Activated T-cell treated with anti-CD3 and anti-CD28 coated beads for 1 hour (primary cell): ENCODE results near the gene MAGI1.
"Not testable (repeated sequence)": the region's sequence is repeated elsewhere in the genome, so short reads cannot be mapped to it uniquely, and the experiment has no call there.

Experiments
- DNase-seq: peaks from one replicate; pipeline ENCODE4 v3.0.0-alpha.2; 2020; ENCODE audit warnings: low read depth

Gene MAGI1

DNA sequence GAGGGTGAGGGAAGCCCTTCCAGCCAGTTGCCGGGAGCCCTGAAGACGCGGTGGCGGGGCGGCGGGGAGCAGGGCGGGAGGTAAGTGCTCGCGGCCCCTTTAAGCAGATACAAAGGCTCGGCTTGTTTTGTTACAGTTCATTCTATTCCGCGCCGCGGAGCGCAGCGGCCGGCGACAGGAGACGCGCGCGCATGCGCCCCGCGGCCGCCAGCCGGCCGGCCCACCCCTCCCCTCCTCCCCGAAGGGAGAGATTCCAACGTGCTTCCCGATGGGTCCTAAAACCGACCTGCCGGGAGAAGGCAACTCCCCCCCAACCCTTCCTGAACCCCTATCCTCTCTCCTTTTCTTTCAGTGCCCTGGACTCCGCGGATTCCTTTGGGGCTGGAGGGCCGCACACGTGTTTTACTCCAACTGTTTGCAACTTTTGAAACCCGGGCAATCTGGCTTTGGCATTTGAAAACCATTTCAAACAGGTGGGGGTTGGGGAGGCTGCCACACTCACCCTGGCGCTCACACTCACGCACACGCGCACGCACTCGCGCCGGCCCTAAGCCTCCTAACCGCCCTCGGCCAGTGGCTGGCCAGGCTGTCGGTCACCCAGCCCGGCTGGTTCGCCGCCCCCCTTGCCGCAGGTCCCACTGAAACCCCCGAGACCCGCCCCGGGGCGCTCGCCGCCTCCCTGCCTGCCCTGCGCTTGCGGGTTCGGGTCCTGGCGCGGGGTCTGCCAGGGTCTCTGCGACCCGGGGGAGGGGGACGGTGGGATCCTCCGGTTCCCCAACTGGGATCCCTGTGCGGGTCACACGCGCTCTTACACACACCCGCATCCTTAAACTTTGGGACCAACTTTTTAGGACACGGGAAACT lies at the start of gene MAGI1:
Gene MAGI1 (minus strand): TSS at position 193 of the 864 bp plus-strand sequence. CDS start 610 bp downstream, outside the sequence.
- DNase-seq, result no peak

DNA sequence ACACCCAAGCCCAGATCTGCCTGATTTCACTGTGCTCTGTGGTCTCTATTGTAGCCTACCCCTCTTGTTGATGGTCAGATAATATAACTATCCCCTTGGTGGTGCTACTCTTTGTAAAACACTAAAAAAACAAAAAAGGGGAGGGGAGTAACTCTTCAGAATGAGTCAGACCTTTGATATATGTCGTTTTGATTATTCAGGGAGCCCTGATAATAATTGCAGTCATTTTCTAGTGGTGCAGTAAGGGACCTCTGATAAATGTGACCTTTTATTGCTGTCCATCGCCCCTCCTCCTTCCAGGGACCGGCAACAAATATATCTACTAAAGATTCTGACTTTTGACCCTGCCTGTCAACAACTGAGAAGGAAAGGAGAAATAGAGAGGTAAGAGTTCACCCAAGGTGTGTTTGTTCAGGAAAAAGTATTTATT lies 45.1 kb upstream of the MAGI1 start:
- DNase-seq, result no peak

DNA sequence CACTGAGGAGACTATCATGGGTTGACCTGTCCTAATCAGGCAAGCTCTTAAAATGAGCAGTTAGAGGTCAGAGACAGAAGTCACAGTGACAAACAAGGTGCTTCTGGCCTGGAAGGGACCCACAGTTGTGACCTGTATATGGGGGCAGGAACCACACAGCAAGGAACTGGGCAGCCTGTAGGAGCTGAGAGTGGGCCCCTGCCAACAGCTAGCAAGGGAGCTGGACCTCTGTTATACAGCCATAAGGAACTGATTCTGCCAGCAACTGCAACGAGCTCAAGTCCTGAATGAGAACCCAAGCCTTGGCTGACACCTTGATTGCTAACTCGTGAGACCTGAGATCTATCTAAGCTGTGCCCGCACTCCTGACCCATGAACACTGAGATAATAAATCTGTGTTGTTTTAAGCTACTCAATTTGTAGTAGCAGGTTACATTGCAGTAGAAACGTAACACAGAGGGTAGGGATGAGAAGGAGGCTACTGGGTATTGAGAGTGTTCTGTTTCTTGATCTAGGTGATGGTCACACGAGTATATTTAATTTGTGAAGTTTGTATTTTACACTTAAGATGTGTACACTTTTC lies 44.5 kb upstream of the MAGI1 start:
- no peak for DNase-seq

DNA sequence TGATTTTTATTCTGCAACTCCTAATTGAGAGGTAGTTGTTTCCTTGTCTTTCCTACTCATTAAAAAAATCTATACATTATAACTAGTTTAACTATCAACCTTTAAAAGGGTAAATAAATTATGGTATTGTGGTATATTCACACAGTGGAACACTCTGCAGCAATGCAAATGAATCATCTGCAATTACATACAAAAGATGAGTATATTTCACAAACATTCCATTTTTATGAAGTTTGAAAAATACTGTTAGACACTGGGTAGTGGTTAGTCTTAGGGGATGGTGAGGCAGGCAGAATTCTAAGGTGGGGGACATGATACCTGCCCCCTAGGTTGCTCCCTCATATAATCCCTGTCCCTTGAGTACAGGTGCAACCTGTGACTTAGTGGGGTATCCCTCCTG lies 44.0 kb upstream of the MAGI1 start:
- no peak for DNase-seq

DNA sequence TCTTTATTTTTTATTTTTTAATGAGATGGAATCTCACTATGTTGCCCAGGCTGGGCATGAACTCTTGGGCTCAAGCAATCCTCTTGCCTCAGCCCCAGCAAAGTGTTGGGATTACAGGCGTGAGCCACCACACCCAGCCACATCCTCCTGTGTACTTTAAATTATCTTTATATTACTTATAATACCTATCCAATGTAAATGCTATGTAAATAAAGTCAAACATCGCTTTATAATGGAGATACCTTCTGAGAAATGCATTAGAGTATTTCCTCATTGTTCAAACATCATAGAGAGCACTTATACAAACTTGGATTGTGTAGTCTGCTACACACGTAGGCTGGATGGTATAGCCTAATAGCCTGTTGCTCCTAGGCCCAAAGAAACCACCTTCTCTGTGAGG lies 41.4 kb upstream of the MAGI1 start:
- no peak for DNase-seq

DNA sequence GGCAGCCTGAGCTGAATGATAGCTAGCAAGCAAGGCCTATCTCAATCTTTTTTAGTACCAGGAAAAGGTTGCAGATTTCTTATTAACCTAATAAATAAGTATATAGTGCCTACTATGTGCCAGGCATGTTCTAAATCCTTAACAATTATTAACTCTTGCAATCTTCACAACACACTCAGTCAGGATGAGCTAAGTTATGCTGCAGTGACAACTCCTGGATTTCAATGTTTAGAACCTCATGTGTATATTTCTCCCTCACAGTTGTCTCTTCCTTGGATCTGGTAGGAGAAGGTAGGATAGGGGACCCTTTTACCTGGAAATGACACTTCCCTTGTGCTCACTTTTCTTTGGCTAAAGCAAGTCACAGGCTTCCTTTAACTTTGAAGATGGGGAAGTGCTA lies 39.3 kb upstream of the MAGI1 start:
- no peak for DNase-seq

DNA sequence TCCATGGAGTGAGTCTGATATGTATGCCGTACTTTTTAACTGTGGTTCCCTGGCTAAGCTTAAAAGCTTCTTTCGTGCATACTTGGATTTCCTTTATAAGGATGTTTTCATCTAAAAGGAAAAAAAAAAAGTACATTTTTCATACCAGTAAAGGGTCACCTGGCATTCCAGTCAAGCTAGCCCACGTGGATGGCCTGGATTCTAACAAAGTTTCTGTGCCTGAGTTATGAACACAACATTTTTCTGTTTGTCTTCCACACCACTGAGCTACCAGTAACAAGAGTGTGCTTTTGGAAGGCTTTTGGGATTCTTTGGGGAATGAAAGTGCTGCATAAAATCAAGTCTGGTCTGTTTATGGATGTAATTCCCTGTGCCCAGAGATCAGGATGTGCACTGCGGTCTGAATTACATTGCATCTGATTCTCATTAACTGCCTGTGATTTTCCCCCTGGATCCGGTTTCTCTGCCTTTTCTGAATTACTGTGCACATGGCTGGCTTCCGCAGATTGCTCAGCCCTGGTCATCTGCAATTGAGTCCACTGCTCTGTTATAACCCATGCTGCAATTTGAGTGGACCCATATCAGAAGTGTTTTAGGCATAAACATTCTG lies 38.2 kb upstream of the MAGI1 start:
- no peak for DNase-seq

DNA sequence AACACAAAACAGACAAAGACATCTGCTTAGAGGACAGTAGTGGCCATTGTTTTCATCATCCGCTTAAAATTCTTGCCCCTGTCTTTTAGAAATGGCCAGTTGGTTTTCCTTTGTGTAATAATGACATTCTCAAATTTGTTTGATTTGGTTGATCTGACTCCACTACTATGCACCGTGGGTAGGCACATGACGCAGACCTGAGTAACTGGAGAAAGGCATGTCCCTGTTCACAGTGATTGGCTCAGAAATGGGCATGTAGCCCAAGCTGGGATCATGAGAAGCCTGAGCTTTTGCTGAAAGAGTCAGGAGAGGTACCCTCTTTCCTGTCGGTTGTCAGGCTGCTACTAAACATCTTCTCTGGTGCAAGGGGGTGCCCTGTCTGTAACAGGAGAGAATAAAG lies 36.6 kb upstream of the MAGI1 start:
- no peak for DNase-seq

DNA sequence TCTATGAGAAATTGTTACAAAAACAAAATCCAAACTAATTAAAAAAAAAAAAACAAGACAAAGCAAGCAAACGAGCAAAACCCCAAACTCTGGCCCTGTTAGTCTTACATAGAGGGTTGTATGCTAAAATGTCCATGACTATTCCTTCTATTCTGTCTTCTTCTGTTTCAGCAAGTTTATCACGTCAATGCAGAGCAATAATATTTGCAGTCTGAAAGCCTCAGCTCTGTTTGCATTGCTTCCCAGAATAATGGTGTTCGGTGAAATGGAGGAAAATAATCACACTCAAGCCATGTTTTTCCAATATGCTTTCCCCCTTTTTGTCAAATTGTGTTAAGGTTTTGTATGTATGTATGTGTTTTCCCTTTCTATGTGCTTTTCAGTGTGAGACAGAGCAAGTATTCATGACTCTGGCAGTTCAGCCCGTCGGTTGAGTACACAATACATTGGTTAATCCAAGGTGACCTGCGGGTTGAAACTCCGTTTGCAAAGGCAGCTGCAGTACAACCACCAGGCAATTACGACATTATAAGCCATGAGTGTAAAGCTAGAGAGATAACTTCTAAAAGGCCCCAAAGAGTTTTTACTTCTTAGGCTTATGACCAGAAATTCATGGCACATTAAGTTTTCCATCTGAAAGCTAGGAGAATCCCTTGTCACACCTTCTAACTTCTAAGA lies 34.9 kb upstream of the MAGI1 start:
- DNase-seq, result no peak

DNA sequence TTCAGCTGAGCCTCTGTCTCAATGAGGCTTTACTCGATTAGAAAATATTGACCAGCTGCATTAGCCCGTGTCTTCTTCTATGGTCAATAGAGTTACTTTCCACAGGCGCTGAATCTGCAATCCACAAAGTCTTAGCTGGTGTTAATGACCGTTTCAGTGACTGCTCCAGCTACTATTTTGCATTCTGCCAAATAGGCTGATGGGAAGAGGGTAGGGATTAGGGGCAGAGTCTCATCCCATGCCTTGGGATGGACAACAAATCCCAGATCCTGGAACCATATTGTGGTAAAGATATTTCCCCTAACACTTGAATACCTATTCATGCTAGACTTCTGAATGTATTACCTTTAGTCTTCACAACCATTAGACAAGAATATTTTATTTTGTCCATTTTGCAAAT lies 29.5 kb upstream of the MAGI1 start:
- no peak for DNase-seq

DNA sequence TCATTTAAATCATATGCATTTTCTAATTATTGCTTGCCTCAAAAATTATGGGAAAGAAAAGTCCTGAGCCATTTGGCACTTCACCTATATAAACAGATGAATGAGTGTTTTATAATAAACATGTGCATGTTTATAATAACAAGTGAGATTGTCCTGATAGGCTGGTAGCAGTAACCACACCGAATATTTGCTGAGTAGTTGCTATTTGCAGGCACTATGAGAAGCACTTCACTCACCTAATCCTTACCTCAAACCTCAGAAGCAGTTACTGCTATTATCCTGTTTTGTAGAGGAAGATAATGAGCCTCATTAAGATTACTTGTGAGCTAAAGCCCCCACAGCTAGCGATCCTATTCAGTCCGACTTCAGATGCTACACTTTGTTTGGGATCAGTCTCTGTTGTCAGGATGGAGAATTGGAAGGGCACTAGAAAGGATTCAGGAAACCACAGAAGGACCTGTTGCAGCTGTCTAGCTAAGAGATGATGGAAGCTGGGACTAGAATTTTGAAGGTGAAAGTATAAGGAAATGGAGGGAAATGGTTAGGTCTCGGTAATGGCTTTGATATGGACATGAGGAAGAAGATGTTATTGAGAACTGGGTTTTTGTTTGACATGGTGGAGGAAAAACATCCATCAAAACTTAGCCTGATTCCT lies 28.4 kb upstream of the MAGI1 start:
- no peak for DNase-seq

DNA sequence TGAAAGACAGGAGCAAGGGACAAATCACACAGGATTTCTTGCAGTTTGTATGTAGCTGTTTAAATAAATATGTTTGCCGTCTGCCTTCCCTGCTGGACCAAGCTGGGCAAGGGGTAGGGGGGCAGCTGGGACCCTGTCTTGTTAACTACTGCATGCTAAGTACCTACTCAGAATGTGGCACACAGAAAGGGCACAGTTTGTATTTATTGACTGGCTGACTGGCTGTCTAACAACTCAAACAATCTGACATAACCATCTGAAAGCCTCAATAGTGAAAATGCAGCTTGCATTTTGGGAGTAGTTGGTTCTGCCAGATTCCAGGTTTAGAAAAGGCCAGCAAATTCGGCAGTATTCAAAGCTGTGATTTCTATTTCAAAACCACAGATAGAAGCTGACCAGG lies 16.6 kb upstream of the MAGI1 start:
- DNase-seq, result no peak

DNA sequence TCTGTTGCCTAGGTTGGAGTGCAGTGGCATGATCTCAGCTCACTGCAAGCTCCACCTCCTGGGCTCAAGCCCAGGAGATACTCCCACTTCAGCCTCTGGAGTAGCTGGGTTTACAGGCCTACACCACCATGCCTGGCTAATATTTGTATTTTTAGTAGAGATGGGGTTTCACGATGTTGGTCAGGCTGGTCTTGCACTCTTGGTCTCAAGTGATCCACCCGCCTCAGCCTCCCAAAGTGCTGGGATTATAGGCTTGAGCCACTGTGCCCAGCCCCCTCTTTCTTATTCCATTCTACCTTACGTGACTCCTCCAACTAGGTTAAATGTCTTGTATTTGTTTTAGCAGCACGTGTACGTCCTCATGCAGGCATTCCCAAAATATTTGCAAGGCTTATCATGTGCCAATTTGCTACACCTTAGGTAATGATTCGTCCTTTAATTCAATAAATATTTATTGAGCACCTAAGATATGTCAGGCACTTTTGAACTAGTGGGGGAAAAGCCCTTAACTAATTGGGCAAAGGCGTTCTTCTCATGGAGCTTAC lies 14.9 kb upstream of the MAGI1 start:
- DNase-seq, result no peak

DNA sequence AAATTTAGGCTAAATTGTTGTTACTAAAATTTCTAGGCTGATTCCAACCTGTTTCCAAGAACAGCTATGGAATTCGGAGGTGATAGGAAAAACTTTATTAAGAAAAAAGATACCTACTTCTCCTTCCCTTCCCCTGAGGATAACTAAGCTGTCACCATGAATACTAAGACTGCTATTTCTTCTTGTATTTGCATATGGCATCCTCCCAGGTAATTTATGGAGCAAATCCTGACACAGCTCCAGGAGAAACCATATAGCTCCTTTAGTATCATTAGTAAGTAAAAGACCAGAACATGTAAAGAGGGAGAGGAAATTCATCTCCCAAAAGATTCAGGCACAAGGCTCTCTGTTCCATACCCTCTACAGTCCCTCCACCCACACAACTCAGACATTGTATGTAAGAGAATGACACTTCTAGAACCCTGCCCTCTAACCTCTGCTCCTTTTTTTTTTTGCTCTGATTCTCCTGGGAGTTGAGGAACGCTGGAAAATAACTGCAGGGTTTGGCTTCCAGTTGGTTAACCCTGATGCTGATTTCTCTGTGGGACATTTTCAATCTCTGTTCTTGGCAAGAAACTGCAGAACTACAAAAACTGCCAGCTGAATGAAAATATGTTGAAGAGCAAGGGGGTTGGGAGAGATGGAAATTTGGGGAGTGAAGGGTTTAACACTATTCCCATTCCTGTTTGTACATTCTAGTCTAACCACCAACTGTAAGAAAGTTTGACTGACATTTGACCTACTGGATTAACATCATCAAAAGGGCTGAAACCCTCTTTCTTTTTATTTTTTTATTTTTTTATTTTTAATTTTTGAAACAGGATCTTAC lies 14.2 kb upstream of the MAGI1 start:
- DNase-seq, result no peak

DNA sequence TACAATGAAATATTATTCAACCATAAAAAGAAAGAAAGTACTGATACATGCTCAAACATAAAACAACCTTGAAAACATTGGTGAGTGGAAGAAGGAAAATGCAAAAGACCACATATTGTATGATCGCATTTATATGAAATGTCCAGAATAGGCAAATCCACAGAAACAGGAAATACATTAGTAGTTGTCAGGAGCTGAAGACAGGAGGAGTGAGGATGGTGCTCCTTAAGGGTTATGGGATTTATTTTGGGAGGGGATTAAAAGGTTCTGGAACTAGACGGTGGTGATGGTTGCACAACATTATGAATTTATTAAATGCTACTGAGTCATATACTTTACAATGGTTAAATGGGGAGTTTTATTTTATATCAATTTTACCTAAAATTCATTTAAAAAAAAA lies 12.1 kb upstream of the MAGI1 start:
- no peak for DNase-seq

DNA sequence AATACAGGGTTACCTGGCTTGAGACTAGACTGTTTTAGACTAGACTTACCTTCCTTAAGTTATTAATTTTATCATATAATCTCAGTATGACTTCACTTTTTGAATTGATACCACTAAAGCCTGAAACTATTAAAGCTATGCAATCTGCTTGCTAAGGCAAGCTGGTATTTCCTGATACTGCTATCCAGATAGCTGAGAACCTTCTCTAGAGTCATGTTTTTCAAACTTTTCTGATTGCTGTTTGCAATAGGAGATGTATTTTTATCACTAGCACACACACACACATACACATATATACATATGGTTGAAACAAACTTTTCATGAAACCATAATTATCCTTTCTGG lies 9.3 kb upstream of the MAGI1 start:
- no peak for DNase-seq

DNA sequence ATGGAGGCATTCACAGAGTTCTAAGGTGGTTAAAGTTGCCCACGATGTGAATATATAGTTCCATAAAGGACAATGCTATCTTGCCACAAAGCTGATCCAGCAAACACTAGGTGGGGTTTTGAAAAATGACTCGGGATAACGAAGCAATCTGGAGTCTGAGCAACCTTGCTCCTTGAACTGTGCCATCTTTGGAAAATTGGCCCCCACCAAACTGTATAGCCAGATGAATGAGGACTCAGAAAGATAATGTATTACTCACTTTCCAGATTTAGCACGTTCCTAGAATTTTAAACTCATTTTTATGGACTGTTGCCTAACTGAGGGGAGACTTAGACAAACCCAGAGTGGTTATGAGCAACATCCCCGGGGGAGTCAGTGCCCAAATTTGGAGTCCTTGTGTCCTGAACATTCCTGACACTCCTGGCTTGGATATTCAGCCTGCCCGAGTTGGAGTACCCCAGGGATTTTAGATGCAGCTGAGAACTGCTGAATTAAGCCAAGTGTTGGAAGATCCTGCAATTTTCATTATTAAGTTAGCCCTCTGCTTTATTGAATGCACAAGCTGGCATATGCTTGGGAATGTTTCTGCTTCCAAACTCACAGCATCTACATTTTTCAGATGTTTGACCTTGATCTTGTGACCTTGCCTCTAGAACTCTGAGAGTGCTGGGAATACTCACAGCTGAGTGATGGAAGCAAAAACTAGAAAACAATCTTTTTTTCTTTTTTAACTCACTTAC lies 8.8 kb upstream of the MAGI1 start:
- no peak for DNase-seq

DNA sequence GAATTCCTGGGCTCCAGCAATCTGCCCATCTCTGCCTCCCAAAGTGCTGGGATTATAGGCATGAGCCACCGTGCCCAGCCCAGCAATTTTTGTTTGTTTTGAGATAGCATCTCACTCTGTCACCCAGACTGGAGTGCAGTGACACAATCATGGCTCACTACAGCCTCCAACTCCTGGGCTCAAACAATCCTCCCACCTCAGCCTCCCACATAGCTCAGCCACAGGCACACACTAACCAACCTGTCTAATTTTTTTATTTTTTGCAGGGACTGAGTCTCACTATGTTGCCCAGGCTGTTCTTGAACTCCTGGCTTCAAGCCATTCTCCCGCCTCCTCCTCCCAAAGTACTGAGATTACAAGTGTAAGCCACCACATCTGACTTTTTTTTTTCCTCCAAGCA lies 7.6 kb upstream of the MAGI1 start:
- DNase-seq, result not testable (repeated sequence)

DNA sequence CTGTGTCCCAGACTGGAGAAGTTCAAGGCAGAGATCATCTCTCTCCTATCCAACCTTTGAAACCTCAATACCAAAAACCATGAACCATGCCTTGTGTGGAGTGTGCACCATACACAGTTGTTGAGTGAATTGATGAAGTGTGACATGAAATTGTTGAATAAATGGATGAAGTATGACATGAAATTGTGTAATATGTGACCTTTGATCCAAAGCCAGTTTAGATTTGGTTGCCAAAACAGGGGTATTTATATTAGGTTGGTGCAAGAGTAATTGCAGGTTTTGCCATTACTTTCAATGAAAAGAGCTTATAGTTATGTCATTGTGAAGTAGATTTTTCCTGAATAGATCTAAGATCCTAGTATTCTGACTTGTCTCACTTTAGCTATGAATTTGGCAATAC lies 3.1 kb upstream of the MAGI1 start:
- no peak for DNase-seq

DNA sequence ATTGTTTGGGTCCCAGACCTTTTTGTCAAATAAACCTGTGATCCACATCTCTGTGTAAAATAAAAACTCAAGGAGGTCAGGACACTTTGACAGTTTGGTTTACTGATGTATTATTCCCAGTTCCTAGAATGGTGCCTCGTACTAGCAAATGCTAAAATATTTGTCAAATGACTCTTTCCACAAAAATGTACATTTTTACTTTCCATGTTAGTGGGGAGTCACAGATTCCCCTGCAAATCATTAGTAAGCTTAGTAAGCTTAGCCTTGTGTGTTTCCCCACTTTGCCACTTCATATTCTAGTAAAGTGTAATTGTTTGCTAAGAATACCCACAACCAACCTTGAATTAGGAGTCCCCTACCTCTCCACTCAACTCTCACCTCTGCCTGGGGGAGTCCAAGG lies 2.4 kb upstream of the MAGI1 start:
- no peak for DNase-seq

DNA sequence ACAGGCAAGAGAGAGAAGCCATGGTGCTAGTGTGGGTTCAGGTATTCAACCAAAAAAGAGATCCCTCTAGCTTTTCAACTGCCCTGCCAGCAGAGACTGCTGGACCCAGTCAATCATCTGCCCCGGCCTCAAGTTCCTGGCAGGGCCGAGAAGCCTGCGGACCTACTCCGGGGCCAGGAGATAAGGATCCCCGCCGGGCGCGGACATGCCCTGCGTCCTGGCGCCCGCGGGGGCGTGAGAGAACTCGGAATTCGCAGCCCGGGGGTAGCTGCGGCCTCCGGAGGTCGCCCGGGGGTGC lies 821 bp upstream of the MAGI1 start:
- no peak for DNase-seq
